Measurements from ENCODE around the gene COX7A2L. TPM values are rescaled to one million over a fixed set of nuclear protein-coding genes. Genes with fewer than 3 reads are reported as not detected.

COX7A2L gene
- polyA plus RNA-seq, 1 of the 3 experiments (the other 2 are of a cell fraction), result 77.6 TPM

DNA sequence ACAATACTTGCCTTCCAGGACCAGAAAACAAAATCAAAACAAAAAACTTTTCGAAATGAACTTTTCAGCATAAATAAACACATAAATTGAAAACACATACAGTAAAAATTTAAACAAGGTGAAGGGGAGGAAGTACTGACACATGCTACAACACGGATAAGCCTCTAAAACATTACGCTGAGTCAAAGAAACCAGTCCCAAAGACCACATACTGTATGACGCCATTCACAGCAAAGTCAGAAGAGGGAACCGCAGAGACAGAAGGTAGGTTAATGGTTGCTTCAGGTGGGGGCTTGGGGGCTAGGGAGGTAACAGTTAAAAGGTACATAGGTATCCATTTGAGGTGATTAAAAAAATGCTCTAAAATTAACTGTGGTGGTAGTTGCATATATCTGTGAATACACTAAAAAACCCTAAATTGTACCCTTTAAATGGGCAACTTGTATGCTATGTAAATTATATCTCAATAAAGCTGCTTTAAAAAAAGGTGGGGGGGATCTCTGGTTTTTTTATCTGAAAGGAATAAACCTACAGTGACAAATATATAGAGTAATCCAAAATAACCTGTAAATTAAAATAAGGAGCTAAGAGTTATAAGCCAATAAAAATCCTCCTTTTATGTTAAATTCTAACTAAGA lies 7.1 kb downstream of the COX7A2L start:
- Histone ChIP-seq H3K9me3 (no peaks in the 10 kb centered on the region), H4K20me1 (ENCODE audit: insufficient read depth) (peaks cover 42% of the 10 kb centered on the region), H3F3A (replicated peaks; ENCODE audit: insufficient read depth) (peaks cover 5% of the 10 kb centered on the region), H3K27me3 (ENCODE audit: insufficient read depth) (no peaks in the 10 kb centered on the region), H3K9ac (no peak overlapping the region), H3K79me2 (ENCODE audit: insufficient read depth) (peaks cover 98% of the 10 kb centered on the region), H3K36me3 (replicated peaks in 1 of 2; ENCODE audit: control insufficient read depth in 1 of 2, insufficient read depth in 2 of 2, low read length in 1 of 2) (peaks cover 17 to 29% of the 10 kb centered on the region in 2 experiments), H3K4me1 (ENCODE audit: control insufficient read depth in 1 of 2, insufficient read depth in 2 of 2, low read depth in 1 of 2, low read length in 1 of 2) (peaks cover under 1% of the 10 kb centered on the region in 2 experiments; a peak in 2 of 4 replicates), H3K4me3 (ENCODE audit: low read depth in 2 of 2, low read length in 1 of 2) (no peak overlapping the region), H3K9me2 (no peaks in the 10 kb centered on the region), H3K27ac (ENCODE audit: low read depth in 2 of 2, low read length in 1 of 2) (no peak overlapping the region), H3K4me2 (no peak overlapping the region), H2AFZ (ENCODE audit: low read depth) (no peak overlapping the region)
- POLR2A ChIA-PET, result no interaction called here
- WGBS (ENCODE audit: low lambda C conversion rate), result 95% methylated on average over 5 of the region's 5 CpGs
- TF ChIP-seq RCOR1 (IDR thresholded peaks at IDR 0.05; ENCODE audit: low read length) (no peak), TAF1 (IDR thresholded peaks at IDR 0.05; ENCODE audit: borderline replicate concordance, low read depth, low read length) (no peak), TCF12 (IDR thresholded peaks at IDR 0.05) (no peak), ELF1 (IDR thresholded peaks at IDR 0.05) (no peak), SMC3 (IDR thresholded peaks at IDR 0.05; ENCODE audit: low read depth, low read length) (no peak), CTCF (IDR thresholded peaks at IDR 0.05) (no peak), CHD2 (IDR thresholded peaks at IDR 0.05; ENCODE audit: low read length, partially characterized antibody) (no peak)
- DNase-seq, result no peak
- CTCF ChIA-PET, result interaction anchor here (0.9 to 1.9 kb wide), 2 partner anchors 10 to 258 kb away, joined by 3 to 4 read pairs; no protein-coding TSS in a partner anchor

DNA sequence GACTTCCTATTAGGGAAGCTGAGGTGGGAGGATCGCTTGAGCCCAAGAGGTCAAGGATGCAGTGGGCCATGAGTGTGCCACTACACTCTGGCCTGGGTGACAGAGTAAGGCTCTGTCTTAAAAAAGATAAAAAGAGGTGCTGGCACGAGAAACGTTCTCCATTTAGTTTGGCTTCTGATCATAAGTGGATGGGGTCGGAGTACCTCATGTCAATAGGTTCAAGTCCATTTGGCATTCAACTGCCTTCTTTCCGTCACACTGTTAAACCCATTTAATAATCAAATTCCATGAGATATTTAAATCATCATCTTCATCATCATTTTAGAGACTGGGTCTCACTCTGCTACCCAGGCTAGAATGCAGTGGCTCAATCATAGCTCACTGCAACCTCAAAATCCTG lies 9.2 kb downstream of the COX7A2L start:
- H2AFZ ChIP-seq (ENCODE audit: low read depth), result no peak overlapping the region
- no peak overlapping the region for H3K4me3 ChIP-seq (ENCODE audit: low read depth in 2 of 2, low read length in 1 of 2)
- peaks cover 25% of the 10 kb centered on the region for H4K20me1 ChIP-seq (ENCODE audit: insufficient read depth)
- no peaks in the 10 kb centered on the region for H3K4me1 ChIP-seq (ENCODE audit: control insufficient read depth in 1 of 2, insufficient read depth in 2 of 2, low read depth in 1 of 2, low read length in 1 of 2)
- DNase-seq, result no peak
- H3F3A ChIP-seq (replicated peaks; ENCODE audit: insufficient read depth), result peaks cover 5% of the 10 kb centered on the region
- no peaks in the 10 kb centered on the region for H3K9me3 ChIP-seq
- no peak overlapping the region for H3K9ac ChIP-seq
- H3K9me2 ChIP-seq, result no peaks in the 10 kb centered on the region
- 95% methylated on average over 5 of the region's 5 CpGs for WGBS (ENCODE audit: low lambda C conversion rate)
- ChIA-PET POLR2A (no interaction called here), CTCF (interaction anchor here (1.1 to 2.0 kb wide), 5 partner anchors 8 to 512 kb away, joined by 3 to 6 read pairs (median 4); partner anchors contain the start of gene COX7A2L)
- no peak overlapping the region for H3K4me2 ChIP-seq
- peaks cover 97% of the 10 kb centered on the region for H3K79me2 ChIP-seq (ENCODE audit: insufficient read depth)
- no peaks in the 10 kb centered on the region for H3K27me3 ChIP-seq (ENCODE audit: insufficient read depth)
- H3K27ac ChIP-seq (ENCODE audit: low read depth in 2 of 2, low read length in 1 of 2), result no peak overlapping the region
- peaks cover 17 to 25% of the 10 kb centered on the region in 2 experiments for H3K36me3 ChIP-seq (replicated peaks in 1 of 2; ENCODE audit: control insufficient read depth in 1 of 2, insufficient read depth in 2 of 2, low read length in 1 of 2)
- no peak for TF ChIP-seq MEF2A (IDR thresholded peaks at IDR 0.05; ENCODE audit: borderline replicate concordance, low read depth)
- no peak for TF ChIP-seq MAX (IDR thresholded peaks at IDR 0.05; ENCODE audit: low read depth)
- TF ChIP-seq POLR2AphosphoS5 (IDR thresholded peaks at IDR 0.05; ENCODE audit: low read depth, low read length), result no peak
- no peak for TF ChIP-seq JUND (IDR thresholded peaks at IDR 0.05)
- TF ChIP-seq SMC3 (IDR thresholded peaks at IDR 0.05; ENCODE audit: low read depth, low read length), result no peak
- TF ChIP-seq GABPA (IDR thresholded peaks at IDR 0.05; ENCODE audit: low read depth), result no peak
- no peak for TF ChIP-seq ELF1 (IDR thresholded peaks at IDR 0.05)
- no peak for TF ChIP-seq EP300 (IDR thresholded peaks at IDR 0.05; ENCODE audit: borderline replicate concordance in 1 of 2, low read depth in 1 of 2, low read length in 1 of 2)
- TF ChIP-seq RAD21 (IDR thresholded peaks at IDR 0.05; ENCODE audit: low read length), result no peak
- TF ChIP-seq NFIC (IDR thresholded peaks at IDR 0.05; ENCODE audit: borderline replicate concordance), result no peak
- no peak for TF ChIP-seq FOXJ3 (CRISPR knock-in tag; IDR thresholded peaks at IDR 0.05)
- no peak for TF ChIP-seq TAF1 (IDR thresholded peaks at IDR 0.05; ENCODE audit: borderline replicate concordance, low read depth, low read length)
- no peak for TF ChIP-seq SIN3A (IDR thresholded peaks at IDR 0.05; ENCODE audit: borderline replicate concordance, low read depth, low read length)
- TF ChIP-seq FOXM1 (IDR thresholded peaks at IDR 0.05; ENCODE audit: low read depth), result no peak
